HCT116 (cell line): Measurements from ENCODE around the gene RNF32.

Experiments used
- CTCF ChIP-seq, 3 experiments: fragments of 200-600 bp in 1 of 3; sonication (generic) in 1 of 3; IDR thresholded peaks in 2 of 3; conservative IDR thresholded peaks in 1 of 3; 2 replicates each; pipeline ENCODE4 v1.5.1; 2012 to 2017; ENCODE audit warnings: low read depth in 2 of 3, low read length in 2 of 3, antibody characterized with exemption in 1 of 3, borderline replicate concordance in 1 of 3, control low read depth in 1 of 3, mild to moderate bottlenecking in 1 of 3, mixed read lengths in 1 of 3, mixed run types in 1 of 3, moderate library complexity in 1 of 3; ENCODE audit not compliant: insufficient read depth in 1 of 3
- EGR1 ChIP-seq: IDR thresholded peaks from 2 replicates; pipeline ENCODE4 v1.6.1; 2012; ENCODE audit warnings: low read depth
- POLR2AphosphoS5 ChIP-seq: IDR thresholded peaks from 2 replicates; pipeline ENCODE4 v1.6.1; 2011; ENCODE audit warnings: mild to moderate bottlenecking, low read depth, low read length, moderate library complexity
- RAD21 ChIP-seq: IDR thresholded peaks from 2 replicates; pipeline ENCODE4 v1.6.1; 2012; ENCODE audit warnings: low read depth, mild to moderate bottlenecking
- SP1 ChIP-seq: IDR thresholded peaks from 2 replicates; pipeline ENCODE4 v1.6.1; 2012; ENCODE audit warnings: low read depth

GRCh38 chr7:156654511-156655234 is 14.1 kb downstream of the RNF32 start:
- no peak for TF ChIP-seq POLR2AphosphoS5
- no peak for TF ChIP-seq CTCF (IDR thresholded peaks at IDR 0.05 in 2 of 3, conservative IDR thresholded peaks at IDR 0.05 in 1 of 3; ENCODE audit: borderline replicate concordance in 1 of 3, insufficient read depth in 1 of 3, low read depth in 2 of 3, low read length in 2 of 3)
- no peak for TF ChIP-seq EGR1
- TF ChIP-seq RAD21: no peak
- no peak for TF ChIP-seq SP1
